WTC11 (cell line): Measurements from ENCODE around the gene FBLN2.

ENCODE experiments used
- CBFB ChIP-seq: sonication (generic); formaldehyde crosslinking; IDR thresholded peaks from 2 replicates; pipeline ENCODE4 v1.8.1; 2022; ENCODE audit warnings: mild to moderate bottlenecking, low read depth, missing genetic modification reagents
- CREB1 ChIP-seq: sonication (generic); formaldehyde crosslinking; IDR thresholded peaks from 2 replicates; pipeline ENCODE4 v1.8.0; 2023; ENCODE audit warnings: mild to moderate bottlenecking, missing genetic modification reagents
- CREM ChIP-seq: sonication (generic); formaldehyde crosslinking; IDR thresholded peaks from 2 replicates; pipeline ENCODE4 v1.8.1; 2022; ENCODE audit warnings: mild to moderate bottlenecking, missing genetic modification reagents, moderate library complexity
- NFYB ChIP-seq: sonication (generic); formaldehyde crosslinking; conservative IDR thresholded peaks from 2 replicates; pipeline ENCODE4 v1.8.0; 2022; ENCODE audit warnings: low read depth, missing genetic modification reagents
- NR3C1 ChIP-seq: sonication (generic); formaldehyde crosslinking; conservative IDR thresholded peaks from 2 replicates; pipeline ENCODE4 v1.8.1; 2023; ENCODE audit warnings: low read depth, mild to moderate bottlenecking, missing genetic modification reagents
- ZNF232 ChIP-seq: sonication (generic); formaldehyde crosslinking; IDR thresholded peaks from 2 replicates; pipeline ENCODE4 v1.8.0; 2022; ENCODE audit warnings: mild to moderate bottlenecking, missing genetic modification reagents
- TF ChIP-seq, protein P1 (sequence below): fragments of 200-600 bp; IDR thresholded peaks from 2 replicates; pipeline ENCODE4 v1.8.0; 2022; ENCODE audit warnings: antibody characterized with exemption
- TF ChIP-seq, protein P2 (sequence below): sonication (generic); formaldehyde crosslinking; IDR thresholded peaks from 2 replicates; pipeline ENCODE4 v1.8.1; 2022; ENCODE audit warnings: low read depth, mild to moderate bottlenecking, moderate library complexity, missing genetic modification reagents, borderline replicate concordance
- TF ChIP-seq, protein P3 (sequence below): sonication (generic); formaldehyde crosslinking; IDR thresholded peaks from 2 replicates; pipeline ENCODE4 v1.8.1; 2022; ENCODE audit warnings: low read depth, missing genetic modification reagents, borderline replicate concordance
- TF ChIP-seq, protein P4 (sequence below): sonication (generic); formaldehyde crosslinking; conservative IDR thresholded peaks from 2 replicates; pipeline ENCODE4 v1.8.1; 2022; ENCODE audit warnings: mild to moderate bottlenecking, missing genetic modification reagents
- TF ChIP-seq, protein P5 (sequence below): fragments of 250-450 bp; sonication (Bioruptor Pico); IDR thresholded peaks from 2 replicates; pipeline ENCODE4 v2.1.2; 2022; ENCODE audit warnings: mild to moderate bottlenecking, moderate library complexity

DNA sequence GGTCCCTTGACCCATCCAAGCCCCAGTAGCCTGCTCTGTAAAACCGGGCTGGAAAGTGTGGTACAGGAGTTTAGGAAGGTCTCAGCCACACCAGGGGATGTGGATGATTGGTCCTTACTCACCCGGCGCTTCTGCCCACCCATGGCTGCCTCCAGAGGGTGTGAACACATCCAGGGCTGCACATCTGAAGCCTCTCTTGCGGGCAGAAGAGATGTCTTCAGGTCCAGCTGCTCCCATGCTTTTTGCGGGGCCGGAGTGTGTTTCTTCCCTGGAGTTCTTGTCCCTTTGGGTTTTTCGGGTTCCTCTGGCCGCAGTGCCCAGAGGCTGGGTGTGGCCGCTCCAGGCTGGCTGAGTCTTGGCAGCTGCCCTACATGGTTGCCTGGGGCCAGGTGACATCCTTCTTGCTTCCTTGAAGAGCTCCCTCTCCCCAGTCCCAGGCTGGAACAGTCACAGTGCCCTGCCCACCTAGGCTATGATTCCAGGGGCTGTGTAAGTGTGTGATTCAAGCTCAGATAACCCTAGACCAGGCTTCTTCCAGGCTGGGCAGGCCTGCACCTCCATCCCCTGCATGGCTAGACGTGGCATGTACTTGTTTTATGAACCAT lies 34.9 kb upstream of the FBLN2 start:
- TF ChIP-seq, protein P1, sequence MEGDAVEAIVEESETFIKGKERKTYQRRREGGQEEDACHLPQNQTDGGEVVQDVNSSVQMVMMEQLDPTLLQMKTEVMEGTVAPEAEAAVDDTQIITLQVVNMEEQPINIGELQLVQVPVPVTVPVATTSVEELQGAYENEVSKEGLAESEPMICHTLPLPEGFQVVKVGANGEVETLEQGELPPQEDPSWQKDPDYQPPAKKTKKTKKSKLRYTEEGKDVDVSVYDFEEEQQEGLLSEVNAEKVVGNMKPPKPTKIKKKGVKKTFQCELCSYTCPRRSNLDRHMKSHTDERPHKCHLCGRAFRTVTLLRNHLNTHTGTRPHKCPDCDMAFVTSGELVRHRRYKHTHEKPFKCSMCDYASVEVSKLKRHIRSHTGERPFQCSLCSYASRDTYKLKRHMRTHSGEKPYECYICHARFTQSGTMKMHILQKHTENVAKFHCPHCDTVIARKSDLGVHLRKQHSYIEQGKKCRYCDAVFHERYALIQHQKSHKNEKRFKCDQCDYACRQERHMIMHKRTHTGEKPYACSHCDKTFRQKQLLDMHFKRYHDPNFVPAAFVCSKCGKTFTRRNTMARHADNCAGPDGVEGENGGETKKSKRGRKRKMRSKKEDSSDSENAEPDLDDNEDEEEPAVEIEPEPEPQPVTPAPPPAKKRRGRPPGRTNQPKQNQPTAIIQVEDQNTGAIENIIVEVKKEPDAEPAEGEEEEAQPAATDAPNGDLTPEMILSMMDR, result no peak
- TF ChIP-seq, protein P2, sequence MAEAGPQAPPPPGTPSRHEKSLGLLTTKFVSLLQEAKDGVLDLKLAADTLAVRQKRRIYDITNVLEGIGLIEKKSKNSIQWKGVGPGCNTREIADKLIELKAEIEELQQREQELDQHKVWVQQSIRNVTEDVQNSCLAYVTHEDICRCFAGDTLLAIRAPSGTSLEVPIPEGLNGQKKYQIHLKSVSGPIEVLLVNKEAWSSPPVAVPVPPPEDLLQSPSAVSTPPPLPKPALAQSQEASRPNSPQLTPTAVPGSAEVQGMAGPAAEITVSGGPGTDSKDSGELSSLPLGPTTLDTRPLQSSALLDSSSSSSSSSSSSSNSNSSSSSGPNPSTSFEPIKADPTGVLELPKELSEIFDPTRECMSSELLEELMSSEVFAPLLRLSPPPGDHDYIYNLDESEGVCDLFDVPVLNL (CRISPR knock-in tag), result no peak
- TF ChIP-seq, protein P3, sequence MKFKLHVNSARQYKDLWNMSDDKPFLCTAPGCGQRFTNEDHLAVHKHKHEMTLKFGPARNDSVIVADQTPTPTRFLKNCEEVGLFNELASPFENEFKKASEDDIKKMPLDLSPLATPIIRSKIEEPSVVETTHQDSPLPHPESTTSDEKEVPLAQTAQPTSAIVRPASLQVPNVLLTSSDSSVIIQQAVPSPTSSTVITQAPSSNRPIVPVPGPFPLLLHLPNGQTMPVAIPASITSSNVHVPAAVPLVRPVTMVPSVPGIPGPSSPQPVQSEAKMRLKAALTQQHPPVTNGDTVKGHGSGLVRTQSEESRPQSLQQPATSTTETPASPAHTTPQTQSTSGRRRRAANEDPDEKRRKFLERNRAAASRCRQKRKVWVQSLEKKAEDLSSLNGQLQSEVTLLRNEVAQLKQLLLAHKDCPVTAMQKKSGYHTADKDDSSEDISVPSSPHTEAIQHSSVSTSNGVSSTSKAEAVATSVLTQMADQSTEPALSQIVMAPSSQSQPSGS (CRISPR knock-in tag), result no peak
- TF ChIP-seq ZNF232 (no peak), CREM (CRISPR knock-in tag) (no peak), NR3C1 (CRISPR knock-in tag) (no peak), CREB1 (CRISPR knock-in tag) (no peak), NFYB (CRISPR knock-in tag) (no peak), CBFB (no peak)
- TF ChIP-seq, protein P4, sequence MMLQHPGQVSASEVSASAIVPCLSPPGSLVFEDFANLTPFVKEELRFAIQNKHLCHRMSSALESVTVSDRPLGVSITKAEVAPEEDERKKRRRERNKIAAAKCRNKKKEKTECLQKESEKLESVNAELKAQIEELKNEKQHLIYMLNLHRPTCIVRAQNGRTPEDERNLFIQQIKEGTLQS (CRISPR knock-in tag), result no peak
- TF ChIP-seq, protein P5, sequence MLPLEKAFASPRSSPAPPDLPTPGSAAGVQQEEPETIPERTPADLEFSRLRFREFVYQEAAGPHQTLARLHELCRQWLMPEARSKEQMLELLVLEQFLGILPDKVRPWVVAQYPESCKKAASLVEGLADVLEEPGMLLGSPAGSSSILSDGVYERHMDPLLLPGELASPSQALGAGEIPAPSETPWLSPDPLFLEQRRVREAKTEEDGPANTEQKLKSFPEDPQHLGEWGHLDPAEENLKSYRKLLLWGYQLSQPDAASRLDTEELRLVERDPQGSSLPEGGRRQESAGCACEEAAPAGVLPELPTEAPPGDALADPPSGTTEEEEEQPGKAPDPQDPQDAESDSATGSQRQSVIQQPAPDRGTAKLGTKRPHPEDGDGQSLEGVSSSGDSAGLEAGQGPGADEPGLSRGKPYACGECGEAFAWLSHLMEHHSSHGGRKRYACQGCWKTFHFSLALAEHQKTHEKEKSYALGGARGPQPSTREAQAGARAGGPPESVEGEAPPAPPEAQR (CRISPR knock-in tag), result no peak
